CD4-positive, alpha-beta T cell treated with Interleukin-17A for 4 hours (primary cell): Measurements from ENCODE around the gene CSTPP1.
A peak's percentile ranks its signal among the peaks of the same experiment; 100 is the strongest.

ENCODE experiments used
- DNase-seq: peaks from one replicate; pipeline ENCODE4 v3.0.0-alpha.2; 2020; ENCODE audit warnings: mixed read lengths

CSTPP1 gene, protein sequence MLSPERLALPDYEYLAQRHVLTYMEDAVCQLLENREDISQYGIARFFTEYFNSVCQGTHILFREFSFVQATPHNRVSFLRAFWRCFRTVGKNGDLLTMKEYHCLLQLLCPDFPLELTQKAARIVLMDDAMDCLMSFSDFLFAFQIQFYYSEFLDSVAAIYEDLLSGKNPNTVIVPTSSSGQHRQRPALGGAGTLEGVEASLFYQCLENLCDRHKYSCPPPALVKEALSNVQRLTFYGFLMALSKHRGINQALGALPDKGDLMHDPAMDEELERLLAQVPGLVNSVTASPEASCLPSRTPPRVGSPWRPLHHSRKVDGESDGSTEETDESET

DNA sequence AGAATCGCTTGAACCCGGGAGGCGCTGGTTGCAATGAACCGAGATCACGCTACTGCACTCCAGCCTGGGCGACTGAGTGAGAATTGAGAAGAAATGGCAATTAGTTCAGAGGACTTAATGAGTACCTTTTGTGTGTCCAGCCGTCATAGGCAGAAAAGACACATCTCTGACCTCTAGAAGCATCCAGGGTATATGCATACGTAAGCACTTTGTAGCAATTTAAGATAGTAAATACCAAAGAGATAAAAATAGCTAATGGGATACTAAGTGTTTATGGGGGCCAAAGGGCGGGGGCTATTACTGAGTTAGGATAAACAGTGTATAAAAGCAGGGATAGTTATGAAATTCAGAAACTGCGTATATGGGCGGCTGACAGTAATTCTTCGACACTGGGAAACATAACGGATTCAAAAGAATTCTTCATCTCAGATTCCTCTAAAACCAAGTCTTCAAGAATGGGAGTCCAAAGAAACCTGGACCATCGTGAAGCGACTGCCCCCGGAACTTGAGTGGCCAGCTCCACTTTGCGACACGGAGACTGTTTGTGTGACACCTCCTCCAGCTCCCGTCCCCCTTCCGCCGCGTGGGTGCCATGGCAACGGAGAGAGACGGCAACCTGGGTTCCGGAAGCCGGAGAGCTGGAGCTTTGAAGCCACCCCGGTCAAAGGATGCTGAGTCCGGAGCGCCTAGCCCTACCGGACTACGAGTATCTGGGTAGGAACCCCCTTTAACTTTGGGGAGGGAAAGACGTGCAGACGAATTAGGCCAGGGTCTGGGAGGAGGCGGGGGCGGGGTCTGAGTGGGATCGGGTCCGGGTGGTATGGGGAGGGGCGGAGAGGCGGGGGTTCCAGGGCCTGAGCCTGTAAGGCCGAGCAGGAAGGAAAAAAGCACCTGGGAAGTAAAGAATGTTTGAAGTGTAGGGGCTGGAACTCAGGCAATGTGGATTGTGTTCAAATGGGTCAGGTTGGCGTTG is at the start of gene CSTPP1:
Gene CSTPP1 (plus strand): TSS at position 624 of the 973 bp plus-strand sequence. CDS start 45 bp downstream, at position 669.
- peak; percentile 94 for DNase-seq

DNA sequence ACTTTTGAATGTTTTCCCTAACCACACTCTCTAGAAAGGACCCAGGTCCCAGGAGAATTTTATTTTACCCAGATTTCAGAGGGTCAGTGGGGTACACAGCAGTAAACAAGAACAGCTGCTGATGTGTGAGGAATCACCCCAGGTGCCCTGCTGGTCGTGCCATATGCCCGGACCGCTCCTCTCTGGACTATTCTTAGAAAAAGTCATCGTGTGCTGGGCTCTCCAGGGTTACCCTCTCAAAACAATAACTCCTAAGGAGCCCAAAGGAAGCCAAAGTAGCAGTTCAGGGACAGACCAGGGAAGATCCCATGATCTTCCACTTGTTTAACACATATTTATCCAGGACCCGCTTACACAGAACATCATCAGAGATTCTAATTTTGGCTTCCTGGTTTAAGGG is 47.9 kb upstream of the CSTPP1 start:
- no peak for DNase-seq

DNA sequence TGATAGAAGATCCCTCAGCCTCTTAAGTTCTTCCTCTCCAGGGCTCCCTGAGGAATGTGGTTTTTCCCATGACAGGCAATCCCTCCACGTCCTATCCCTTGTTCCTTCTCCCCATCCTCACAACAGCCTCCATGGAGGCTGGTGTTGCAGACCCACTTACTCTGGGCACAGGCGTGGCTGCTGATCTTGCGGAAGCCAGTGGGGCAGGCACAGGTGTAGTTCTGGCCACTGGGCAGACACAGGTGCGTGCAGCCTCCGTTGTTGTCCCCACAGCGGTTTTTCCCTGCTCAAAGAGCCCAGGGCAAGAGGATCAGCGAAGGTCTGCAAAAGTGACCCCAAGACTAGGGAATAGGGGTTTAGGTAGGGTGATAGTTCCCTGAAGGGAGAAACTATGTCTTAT is 47.3 kb upstream of the CSTPP1 start:
- no peak for DNase-seq

DNA sequence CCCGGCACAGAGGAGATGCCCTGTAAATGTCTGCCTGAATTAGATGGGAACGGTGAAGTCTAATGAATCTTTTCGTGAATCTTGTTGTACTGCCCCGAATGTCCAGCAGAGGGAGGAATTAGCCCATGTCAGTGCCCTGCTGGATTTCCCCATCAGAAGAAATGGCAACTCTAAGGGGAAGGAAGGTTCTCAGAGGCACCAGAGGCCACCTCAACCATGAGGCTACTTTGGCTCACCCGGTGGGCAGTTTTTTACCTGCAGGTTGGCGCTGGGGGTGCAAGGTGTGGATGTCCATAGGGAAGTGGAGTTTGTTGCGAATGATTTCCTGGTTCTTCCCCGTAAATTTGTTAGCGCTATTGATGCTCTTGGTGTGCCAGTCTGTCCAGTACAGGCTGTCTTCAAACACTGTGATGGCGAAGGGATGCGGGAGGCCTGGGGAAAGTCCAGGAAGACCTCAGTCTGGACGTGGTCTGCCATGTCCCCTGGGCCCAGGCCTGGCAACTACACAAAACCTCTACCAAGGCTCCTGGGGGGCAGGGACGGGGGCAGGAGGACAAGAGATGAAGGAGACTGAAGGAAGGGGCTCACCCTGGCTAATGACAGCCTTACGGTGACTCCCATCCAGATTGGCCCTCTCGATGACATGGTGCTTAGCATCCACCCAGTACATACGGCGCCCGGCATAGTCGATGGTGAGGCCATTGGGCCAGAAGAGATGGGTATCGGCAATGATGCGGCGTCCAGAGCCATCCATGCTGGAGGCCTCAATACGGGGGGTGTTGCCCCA is 46.7 kb upstream of the CSTPP1 start:
- DNase-seq, result peak; percentile 80

DNA sequence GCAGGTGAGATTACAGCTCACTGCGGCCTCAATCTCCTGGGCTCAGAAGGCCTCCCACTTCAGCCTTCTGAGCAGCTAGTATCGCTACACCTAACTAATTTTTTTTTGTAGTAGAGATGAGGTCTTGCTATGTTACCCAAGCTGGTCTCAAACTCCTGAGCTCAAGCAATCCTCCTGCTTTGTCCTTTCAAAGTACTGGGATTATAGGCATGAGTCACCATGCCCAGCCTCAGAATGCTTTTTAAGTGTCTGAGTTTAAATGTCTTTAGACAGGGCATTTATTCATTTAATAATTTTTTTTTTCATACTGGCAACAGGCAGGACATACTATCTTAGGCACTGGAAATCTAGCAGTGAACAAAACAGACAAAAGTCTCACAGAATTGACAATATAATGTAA is 45.9 kb upstream of the CSTPP1 start:
- DNase-seq, result no peak

DNA sequence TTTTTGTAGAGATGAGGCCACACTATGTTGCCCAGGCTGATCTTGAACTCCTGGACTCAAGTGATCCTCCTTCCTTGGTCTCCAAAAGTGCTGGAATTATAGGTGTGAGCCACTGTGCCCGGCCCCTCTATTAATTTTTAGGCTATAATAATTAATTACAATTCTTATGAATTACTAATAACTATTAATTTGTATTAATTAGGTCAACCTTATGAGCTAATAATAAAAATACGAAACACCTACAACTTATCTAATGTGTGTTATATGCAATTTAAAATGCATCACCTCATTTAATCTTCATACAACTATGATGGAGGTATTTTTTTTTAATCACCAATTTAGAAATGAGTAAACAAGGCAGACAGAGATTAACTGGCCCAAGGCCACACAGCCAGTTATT is 44.5 kb upstream of the CSTPP1 start:
- DNase-seq, result no peak

DNA sequence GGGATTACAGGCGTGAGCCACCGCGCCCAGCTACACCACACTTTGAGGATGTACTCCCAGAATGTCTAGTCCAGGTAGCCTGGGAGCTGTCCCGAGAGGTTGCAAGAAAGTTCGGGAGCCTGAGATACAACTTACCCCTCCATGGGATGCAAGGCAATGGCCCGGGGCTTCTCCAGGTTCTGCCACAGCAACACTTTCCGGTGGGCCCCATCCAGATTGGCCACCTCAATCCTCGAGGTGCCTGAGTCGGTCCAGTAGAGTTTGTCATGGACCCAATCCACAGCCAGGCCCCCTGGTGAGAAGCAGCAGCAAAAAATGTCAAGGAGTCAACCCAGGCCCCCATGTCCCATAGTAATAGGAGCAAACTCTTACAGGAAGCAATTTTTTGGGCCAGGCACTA is 43.7 kb upstream of the CSTPP1 start:
- no peak for DNase-seq

DNA sequence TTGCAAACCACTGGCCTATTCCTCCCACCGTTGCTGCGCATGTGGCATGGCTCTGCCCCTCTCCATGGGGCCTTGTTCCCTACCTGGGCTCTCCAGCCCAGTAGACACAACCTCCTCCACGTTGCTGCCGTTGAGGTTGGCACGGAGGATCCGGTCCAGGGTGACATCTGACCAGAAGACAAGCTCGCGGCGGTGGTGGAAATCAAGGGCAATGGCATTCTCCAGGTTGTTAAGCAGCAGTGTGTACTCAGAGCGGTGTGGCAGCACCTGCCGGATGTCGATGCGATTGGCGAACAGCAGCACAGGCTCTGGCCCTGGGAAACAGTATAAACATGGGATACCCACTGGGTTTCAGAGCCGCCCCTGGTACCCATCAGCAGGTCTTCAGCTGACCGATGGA is 42.1 kb upstream of the CSTPP1 start:
- DNase-seq, result no peak

DNA sequence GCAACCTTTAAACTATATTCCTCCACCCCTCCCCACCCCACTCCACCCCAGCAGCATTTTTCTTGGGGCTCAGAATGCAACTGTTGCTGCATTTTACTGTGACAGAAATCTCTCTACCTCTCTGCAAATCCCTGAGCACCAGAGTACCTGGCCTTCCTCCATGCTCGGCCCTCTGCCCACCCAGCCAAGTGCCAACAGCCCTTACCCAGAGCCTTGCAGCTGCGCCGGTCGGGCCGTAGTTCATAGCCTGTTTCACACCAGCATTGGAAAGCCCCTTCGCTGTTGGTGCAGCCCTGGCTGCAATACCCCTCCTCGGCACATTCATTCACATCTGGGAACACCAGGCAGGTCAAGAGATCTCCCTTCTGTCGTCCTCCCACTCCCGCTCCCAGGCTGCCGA is 41.6 kb upstream of the CSTPP1 start:
- DNase-seq, result no peak

DNA sequence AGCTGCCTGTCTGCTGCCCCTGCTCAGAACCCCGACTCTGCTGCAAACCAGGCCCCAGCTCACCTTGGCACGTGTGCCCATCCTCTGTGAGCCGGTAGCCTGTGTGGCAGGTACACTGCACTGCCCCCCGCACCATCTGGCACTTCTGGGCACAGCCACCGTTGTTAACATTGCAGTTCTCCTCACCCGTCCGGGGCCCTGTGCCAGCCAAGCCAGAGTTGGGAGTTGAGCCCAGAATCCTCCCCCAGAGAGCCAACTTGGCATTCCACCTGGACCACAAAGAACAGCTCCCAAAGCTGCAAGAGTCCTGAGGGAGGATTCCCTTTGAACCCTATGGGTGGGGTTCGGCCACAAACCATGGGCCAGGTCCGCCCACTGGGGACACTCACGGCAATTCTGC is 40.7 kb upstream of the CSTPP1 start:
- DNase-seq, result no peak

DNA sequence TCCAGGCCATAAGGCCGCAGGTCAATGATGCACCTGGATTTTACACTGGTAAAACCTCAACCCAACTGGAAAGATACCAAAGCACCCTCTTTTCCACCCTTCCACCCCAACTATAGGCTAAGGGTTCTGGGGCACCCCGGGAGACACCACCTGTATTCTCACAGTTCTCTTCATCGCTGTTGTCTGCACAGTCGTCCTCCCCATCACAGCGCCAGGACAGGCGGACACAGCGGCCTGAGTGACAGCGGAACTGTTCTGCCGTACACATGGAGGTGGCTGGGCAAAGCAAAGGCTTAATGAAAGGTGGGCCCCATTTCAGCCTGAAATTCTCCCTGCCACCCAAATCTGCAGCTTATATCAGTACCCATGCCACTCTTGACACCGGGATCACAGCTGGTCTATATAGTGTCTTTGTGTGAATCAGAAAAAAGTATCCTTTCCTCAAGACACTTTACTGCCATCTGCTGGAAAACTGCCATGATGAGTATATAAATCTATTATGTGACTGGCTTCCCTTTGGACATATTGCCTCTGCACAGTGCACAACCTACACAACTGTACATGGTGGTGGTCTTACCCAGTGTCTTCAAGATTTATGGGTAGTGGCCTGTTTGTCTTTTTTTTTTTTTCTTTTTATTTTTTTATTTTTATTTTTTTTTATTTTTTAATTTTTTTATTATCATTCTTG is 39.7 kb upstream of the CSTPP1 start:
- DNase-seq, result no peak

DNA sequence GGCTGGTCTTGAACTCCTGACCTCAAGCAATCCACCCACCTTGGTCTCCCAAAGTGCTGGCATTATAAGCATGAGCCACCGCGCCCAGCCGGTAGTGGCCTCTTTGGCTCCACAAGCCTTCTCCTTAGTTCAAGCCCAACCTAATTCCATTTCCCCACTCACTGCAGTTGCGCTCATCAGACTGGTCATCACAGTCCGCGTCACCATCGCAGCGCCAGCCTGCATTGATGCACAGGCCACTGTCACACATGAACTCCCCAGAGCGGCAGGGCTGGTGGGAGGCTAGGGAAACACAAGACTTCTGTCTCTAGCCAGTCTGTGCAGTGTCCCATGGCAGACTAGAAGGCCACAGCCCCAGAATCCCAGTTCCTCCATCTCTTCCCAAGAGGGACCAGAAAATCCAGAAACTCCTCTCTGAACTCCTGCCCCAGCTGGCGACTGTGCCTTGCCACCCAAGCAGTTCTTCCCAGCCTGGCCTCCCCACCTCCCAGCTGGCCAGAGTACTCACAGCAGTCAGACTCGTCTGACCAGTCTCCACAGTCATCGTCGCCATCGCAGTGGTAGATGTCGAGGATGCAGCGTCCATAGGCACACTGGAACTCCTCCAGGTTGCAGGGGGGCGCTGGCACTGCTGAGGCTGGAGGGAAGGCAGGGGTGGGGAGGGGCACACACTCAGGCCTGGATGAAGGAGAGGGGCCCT is 38.0 kb upstream of the CSTPP1 start:
- DNase-seq, result no peak

DNA sequence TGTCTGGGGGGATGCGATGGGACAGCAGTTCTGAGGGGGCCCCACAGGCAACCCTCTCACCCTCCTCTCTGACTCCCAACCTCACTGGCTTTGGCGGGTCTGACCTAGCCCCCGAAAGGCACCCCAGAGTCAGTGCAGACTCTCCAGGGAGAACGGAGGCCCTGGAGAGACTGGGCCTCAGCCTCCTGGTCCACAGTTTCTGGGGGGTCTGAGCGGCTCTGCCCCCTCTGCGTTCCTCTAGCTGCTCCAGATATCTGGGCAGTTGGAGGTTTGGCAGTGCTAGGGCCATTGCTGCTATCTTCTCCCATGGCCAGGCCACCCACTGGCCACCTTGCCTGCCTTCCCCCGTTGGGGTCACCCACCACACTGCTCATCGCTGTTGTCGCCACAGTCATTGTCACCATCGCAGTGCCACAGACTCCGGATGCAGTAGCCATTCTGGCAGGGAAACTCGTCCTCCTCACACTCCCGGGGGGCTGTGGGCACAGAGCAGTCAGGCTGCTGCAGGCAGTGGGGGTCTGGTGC is 37.0 kb upstream of the CSTPP1 start:
- DNase-seq, result no peak

DNA sequence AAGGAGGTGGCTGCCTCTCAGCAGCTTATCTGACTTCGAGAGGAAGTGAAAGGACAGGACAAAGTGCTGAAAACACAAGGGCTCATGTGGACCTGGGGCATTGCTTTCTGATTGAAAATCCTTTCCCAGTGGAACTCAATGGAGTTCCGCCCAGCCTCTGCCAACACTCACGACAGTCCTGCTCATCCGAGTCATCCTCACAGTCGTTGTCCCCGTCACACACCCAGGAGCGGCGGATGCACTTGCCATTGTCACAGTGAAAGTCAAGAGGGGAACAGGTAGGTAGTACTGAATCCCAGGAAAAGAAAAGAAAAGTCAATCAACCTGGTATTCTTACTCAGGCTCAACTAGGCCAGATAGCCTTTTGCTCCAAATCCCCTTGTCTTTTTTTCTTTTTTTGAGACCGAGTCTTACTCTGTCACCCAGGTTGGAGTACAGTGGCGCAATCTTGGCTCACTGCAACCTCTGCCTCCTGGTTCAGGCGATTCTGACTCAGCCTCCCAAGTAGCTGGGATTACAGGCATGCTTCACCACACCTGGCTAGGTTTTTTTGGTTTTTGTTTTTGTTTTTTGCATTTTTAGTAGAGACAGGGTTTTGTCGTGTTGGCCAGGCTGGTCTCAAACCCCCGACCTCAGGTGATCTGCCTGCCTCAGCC is 36.3 kb upstream of the CSTPP1 start:
- DNase-seq, result no peak

DNA sequence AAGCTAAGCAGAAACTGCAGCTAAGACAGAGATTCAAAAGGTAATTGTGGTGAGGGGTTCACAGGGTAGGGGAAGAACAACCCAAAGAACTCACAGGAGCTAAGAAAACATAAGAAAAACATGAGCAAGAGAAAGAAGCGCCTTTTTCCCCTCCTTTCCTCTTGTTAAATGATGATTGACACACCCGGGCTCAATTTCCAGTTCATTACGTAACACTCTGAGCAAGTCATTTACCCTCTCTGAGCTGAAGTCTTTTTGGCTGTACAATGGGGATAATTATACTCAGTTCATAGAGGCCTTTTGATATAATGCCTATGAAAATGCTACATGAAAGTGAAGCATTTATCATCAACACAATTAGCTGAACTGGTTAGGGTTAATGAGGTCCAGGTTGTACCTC is 35.4 kb upstream of the CSTPP1 start:
- DNase-seq, result no peak

DNA sequence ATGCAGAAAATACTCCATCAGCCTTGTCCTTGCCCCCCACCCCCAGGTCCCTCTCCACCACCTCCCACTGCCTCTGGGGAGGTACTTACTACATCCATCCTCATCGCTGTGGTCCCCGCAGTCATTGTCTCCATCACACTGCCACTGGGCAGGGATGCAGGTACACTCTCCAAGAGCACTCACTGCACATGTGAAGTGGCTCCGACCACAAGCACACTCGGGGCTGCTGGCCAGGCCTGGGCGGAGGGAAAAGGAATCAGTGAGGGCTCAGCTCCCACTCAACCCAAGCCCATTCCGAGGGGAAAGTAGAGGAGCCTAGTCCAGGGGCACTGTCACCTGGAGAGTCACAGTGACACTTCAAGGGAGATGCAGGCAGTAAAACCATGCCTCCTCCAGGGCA is 33.9 kb upstream of the CSTPP1 start:
- no peak for DNase-seq

DNA sequence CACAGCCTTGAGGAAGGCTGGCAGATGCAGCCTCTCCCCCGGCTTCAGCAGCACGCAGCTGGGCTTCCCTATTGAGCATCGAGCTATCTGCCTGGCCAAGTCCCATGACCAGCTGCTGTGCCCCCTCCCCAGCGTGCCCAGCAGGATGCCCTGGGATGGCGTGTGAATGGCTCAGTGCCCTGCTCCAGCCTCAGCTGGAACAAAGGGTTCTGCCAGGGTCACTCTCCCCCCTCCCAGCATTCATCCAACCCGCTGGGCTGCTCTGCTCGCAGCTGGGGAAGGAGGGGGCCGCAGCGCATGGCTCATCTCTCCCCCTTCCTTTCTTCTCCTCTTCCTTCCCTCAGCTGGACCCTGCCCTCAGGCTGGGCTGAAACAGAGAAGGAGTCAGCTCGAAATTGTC is 32.7 kb upstream of the CSTPP1 start:
- no peak for DNase-seq

DNA sequence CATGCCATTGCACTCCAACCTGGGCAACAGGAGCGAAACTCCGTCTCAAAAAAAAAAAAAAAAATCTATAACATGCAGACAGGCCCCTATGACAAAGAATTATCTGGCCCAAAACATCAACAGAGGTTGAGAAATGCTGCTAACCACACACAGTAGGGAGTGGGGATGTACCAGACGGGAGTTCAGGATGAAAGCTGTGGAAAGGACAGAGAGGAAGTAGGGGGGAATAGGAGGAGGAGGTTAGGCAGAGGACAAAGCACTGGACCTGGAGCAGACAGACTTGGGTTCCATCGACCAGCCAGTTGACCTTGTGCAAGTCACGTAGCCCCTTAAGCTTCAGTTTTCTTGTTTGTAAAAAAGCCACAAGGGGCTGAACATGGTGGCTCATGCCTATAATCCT is 30.8 kb upstream of the CSTPP1 start:
- DNase-seq, result no peak

DNA sequence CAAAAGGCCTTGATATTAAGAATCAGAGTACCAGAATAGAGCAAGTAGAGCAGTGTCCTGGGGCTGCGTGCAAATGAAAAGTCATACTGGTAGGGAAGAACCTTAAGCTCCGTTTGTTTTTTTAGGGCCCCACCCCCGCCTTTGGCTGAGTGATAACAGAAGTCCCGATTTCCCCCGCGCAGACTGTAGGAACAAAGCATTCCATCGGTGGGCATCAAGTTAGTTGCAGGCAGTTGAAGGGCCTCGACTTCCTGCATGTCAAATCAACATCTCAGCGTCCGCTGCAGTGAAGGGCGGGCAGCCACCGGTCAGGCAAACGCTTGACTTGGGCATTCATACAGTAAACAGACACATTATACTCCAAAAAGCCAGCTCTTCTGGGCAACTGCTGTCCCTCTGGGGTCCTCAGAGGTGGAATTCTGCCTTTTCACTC is 29.9 kb upstream of the CSTPP1 start:
- DNase-seq, result no peak

DNA sequence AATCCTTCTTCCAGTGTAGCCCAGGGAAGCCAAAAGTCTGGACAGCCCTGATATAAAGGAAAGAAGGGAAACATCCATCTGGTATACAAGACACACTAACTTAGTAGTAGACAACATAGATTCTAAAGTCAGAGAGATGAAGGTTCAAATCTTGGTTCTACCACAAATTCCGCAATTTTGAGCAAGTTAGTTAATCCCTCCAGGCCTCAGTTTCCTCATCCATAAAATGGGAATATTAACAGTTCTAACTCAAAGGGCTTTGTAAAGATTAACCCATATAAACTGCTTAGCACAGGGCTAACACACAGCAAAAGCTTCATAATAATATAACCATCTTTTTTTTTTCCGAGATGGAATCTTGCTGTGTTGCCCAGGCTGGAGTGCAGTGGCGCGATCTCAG is 29.0 kb upstream of the CSTPP1 start:
- no peak for DNase-seq

DNA sequence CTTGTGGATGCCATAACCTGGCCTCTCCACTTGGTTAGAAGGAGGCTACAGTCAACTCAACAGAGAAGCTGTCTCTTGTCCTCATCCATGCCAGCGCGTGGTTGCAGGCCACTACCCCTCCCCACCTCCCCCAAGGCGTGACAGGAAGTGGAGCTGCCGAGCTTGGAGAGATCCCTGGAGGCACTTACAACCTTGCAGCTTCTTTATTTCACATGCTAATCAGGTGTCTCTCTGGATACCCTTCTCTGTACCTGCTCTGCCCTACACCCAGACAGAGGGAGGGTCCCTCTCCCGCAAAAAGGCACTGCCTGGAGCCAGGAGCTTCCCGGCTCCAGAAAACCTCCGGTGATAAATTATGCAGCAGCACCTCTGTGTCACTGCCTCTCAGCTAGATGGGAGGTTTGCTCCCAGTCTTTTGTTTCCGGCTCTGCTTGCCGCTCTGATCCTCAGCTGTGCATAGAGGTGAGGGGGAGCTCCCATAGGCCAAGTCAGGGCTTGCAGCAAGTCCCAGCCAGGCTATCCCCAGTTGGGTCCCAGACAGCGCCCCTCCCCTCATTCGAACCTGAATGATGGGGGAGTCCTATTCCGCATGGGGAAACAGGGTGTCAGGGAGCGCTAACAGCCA is 23.9 kb upstream of the CSTPP1 start:
- no peak for DNase-seq
